T-cell (primary cell): ENCODE measurements around the gene XPO4. TPM values are rescaled to one million over a fixed set of nuclear protein-coding genes. Genes with fewer than 3 reads are reported as not detected.

Source experiments
- ATAC-seq, 4 experiments: fragments of 200-7000 bp in 3 of 4; fragments of 150-1000 bp in 1 of 4; cut with Tn5 transposase; replicated peaks in 1 of 4; 1 replicate in 3 of 4; 2 replicates in 1 of 4; pipeline ENCODE4 v1.10.0; 2021; ENCODE audit warnings: moderate library complexity in 3 of 4, mild to moderate bottlenecking in 2 of 4, moderate number of reproducible peaks in 1 of 4
- CTCF ChIA-PET, 2 donors: fragments of 300-600 bp; sonication (Branson Sonifier 250); formaldehyde crosslinking; loops; one replicate each; lab custom pipeline; 2022; ENCODE audit warnings: antibody characterized with exemption in 2 of 2; lab: Charles Lee
- POLR2A ChIA-PET, 2 donors: fragments of 300-600 bp; sonication (Branson Sonifier 250); formaldehyde crosslinking; loops; one replicate each; lab custom pipeline; 2022; ENCODE audit warnings: antibody characterized with exemption in 2 of 2; lab: Charles Lee
- DNase-seq, 35 experiments: peaks; one replicate each; pipeline versions ENCODE4 v3.0.0 to v3.0.0-alpha.2; 2013 to 2023
- H3K27ac ChIP-seq: one replicate; pipeline ENCODE4 v1.5.1; 2013; ENCODE audit warnings: low read length
- H3K27me3 ChIP-seq, 2 experiments: replicated peaks in 1 of 2; 1 replicate in 1 of 2; 2 replicates in 1 of 2; pipeline versions ENCODE4 v1.6.1 to v1.7.0; 2013; ENCODE audit warnings: low read length in 1 of 2, mixed read lengths in 1 of 2; ENCODE audit not compliant: control insufficient read depth in 2 of 2, insufficient read depth in 2 of 2; ENCODE audit errors: extremely low read depth in 1 of 2
- H3K36me3 ChIP-seq, 2 donors: 1 replicate in 1 of 2; 2 replicates in 1 of 2; pipeline versions ENCODE4 v1.6.1 to v1.7.0; 2013; ENCODE audit warnings: low read length in 1 of 2; ENCODE audit not compliant: control insufficient read depth in 2 of 2, insufficient read depth in 1 of 2; ENCODE audit errors: extremely low read depth in 1 of 2
- H3K4me1 ChIP-seq, 2 experiments: 1 replicate in 1 of 2; 2 replicates in 1 of 2; pipeline versions ENCODE4 v1.6.1 to v1.7.0; 2013; ENCODE audit warnings: low read length in 2 of 2, mixed read lengths in 1 of 2; ENCODE audit not compliant: insufficient read depth in 2 of 2, control insufficient read depth in 1 of 2; ENCODE audit errors: extremely low read depth in 1 of 2
- H3K4me3 ChIP-seq, 2 donors: 1 replicate in 1 of 2; 2 replicates in 1 of 2; pipeline versions ENCODE4 v1.5.1 to v1.7.0; 2013; ENCODE audit warnings: mild to moderate bottlenecking in 2 of 2, low read length in 1 of 2, moderate library complexity in 1 of 2; ENCODE audit not compliant: control insufficient read depth in 1 of 2; ENCODE audit errors: extremely low read depth in 1 of 2
- H3K9me3 ChIP-seq: 2 replicates; pipeline ENCODE4 v1.7.0; 2013
- H3K27ac Mint-ChIP-seq, 2 donors: one replicate each; pipeline ENCODE4 v1.8.0; 2020 to 2021; ENCODE audit warnings: mild to moderate bottlenecking in 2 of 2, mixed read lengths in 2 of 2
- H3K27me3 Mint-ChIP-seq, 2 donors: one replicate each; pipeline ENCODE4 v1.8.0; 2021 to 2022; ENCODE audit warnings: mixed read lengths in 2 of 2
- H3K36me3 Mint-ChIP-seq: one replicate; pipeline ENCODE4 v1.8.0; 2021; ENCODE audit warnings: mixed read lengths
- H3K4me1 Mint-ChIP-seq, 3 donors: one replicate each; pipeline ENCODE4 v1.8.0; 2020 to 2022; ENCODE audit warnings: mixed read lengths in 3 of 3, mild to moderate bottlenecking in 1 of 3
- H3K4me3 Mint-ChIP-seq, 3 donors: one replicate each; pipeline ENCODE4 v1.8.0; 2020 to 2022; ENCODE audit warnings: mild to moderate bottlenecking in 3 of 3, mixed read lengths in 3 of 3, moderate library complexity in 3 of 3
- H3K9me3 Mint-ChIP-seq, 3 donors: one replicate each; pipeline ENCODE4 v1.8.0; 2020 to 2022; ENCODE audit warnings: mixed read lengths in 3 of 3
- WGBS: methylation state at CpG from one replicate; pipeline ENCODE4 v1.1.5; 2013; ENCODE audit warnings: missing lambda C conversion rate; ENCODE audit not compliant: insufficient coverage; 5-methylcytosine and 5-hydroxymethylcytosine counted together
- total RNA-seq, 35 experiments: library from RNA in 6 of 35; stranded (reverse) in 6 of 35; fragments of 120-200 nt in 1 of 35; gene quantifications; one replicate each; pipeline versions ENCODE4 v1.2.1 to v1.2.4 and lab custom pipeline; 2013 to 2026

XPO4 gene
- total RNA-seq, 5 donors from 2014 or later (not counting 1 experiment from before 2014, with no cell fraction given) = 20.7 to 22.5 (median 22.0) TPM

DNA sequence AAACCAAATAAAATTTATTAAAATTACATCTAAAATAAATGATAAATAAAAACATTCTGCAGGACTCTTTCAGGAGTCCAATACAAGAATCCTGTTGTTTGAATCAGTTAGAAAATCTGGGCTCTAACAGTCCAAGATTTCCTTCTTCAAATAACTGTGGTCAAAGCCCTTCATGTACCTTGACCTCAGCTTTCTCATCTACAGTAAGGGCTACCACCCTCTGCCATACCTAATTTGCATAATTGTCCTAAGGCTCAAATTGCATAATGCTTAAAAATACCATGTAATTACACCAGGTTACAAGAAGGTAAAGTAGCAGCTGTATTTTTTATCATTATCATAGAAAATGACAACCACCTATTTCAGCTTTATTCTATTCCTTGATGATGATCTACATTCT lies 54.3 kb downstream of the XPO4 start:
- Histone ChIP-seq H3K27ac (no peak overlapping the region), H3K4me1 (no peaks in the 10 kb centered on the region), H3K27me3 (no peaks in the 10 kb centered on the region), H3K36me3 (peaks cover 4 to 7% of the 10 kb centered on the region in 2 donors), H3K4me3 (no peak overlapping the region), H3K9me3 (no peaks in the 10 kb centered on the region)
- H3K9me3 Mint-ChIP-seq = no peaks in the 10 kb centered on the region
- POLR2A ChIA-PET = no interaction called here
- no peak overlapping the region for H3K4me3 Mint-ChIP-seq
- CTCF ChIA-PET = no interaction called here
- H3K4me1 Mint-ChIP-seq = peaks cover 0 to 1% (median 0%) of the 10 kb centered on the region in 3 donors
- ATAC-seq (no peak), DNase-seq (no peak)
- H3K36me3 Mint-ChIP-seq = peaks cover 25% of the 10 kb centered on the region
- H3K27me3 Mint-ChIP-seq = no peaks in the 10 kb centered on the region
- H3K27ac Mint-ChIP-seq = no peak overlapping the region

DNA sequence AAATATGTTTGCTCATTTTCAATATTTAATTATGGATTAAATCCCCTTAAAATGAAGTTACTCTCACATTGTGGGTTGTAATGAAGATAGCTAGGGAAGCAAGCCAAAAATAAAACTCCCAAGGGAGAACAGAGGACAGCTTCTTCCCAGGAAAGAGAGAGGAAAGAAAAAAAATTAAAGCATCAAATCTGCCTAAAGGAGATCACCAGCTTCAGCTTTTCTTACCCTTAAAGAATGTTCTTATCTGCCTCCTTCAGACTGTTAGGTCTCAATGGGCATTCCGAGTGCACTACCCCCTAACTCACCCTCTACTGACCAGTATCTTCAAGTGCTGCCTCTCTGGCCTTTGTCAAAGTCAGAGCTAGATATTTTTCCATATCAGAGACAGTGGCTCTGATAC lies 55.2 kb downstream of the XPO4 start:
- ChIA-PET CTCF (interaction anchor here (0.5 to 2.0 kb wide), 3 partner anchors 14 to 860 kb away, joined by 3 to 5 read pairs (median 5); no protein-coding TSS in a partner anchor), POLR2A (no interaction called here)
- no peak overlapping the region for H3K27ac Mint-ChIP-seq
- no peaks in the 10 kb centered on the region for H3K27me3 Mint-ChIP-seq
- Histone ChIP-seq H3K4me3 (no peak overlapping the region), H3K4me1 (no peaks in the 10 kb centered on the region), H3K27me3 (no peaks in the 10 kb centered on the region), H3K9me3 (no peaks in the 10 kb centered on the region), H3K27ac (no peak overlapping the region), H3K36me3 (peaks cover 7 to 8% of the 10 kb centered on the region in 2 donors)
- no peak for DNase-seq
- no peak for ATAC-seq
- H3K36me3 Mint-ChIP-seq = peaks cover 25% of the 10 kb centered on the region
- WGBS = 100% methylated on average over 1 of the region's 1 CpG
- H3K4me3 Mint-ChIP-seq = no peak overlapping the region
- H3K4me1 Mint-ChIP-seq = peaks cover 0 to 1% (median 0%) of the 10 kb centered on the region in 3 donors
- H3K9me3 Mint-ChIP-seq = no peaks in the 10 kb centered on the region

DNA sequence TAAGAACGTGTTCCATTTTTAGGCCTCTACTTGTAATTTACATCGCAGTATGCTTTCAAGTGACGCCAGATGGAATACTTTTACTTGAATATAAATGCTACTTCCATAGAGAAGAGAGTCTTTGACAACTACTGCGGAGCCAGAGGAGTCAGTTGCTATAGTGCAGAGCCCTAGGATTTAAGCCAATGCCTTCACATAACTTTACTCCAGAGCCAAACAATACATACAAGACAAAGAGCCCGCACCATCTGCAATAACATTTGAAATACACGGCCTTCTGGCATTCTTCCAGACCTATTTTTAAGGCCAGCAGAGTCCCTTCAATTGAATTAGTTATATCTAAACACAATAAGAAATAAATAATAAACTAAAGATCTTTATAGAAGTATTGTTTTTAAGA lies 59.4 kb downstream of the XPO4 start:
- Mint-ChIP-seq H3K9me3 (no peaks in the 10 kb centered on the region), H3K4me1 (peaks cover 0 to 1% (median 0%) of the 10 kb centered on the region in 3 donors), H3K4me3 (no peak overlapping the region), H3K27me3 (no peaks in the 10 kb centered on the region), H3K36me3 (peaks cover 28% of the 10 kb centered on the region), H3K27ac (no peak overlapping the region)
- ChIA-PET POLR2A (no interaction called here), CTCF (interaction anchor here in 1 of 2 donors (2.8 kb wide), 1 partner anchor 14 kb away, joined by 9 read pairs; no protein-coding TSS in a partner anchor)
- WGBS = 100% methylated on average over 1 of the region's 6 CpGs
- DNase-seq (no peak), ATAC-seq (no peak)
- Histone ChIP-seq H3K4me1 (no peaks in the 10 kb centered on the region), H3K4me3 (no peak overlapping the region), H3K27ac (no peak overlapping the region), H3K27me3 (no peaks in the 10 kb centered on the region), H3K9me3 (no peaks in the 10 kb centered on the region), H3K36me3 (peaks cover 6 to 30% of the 10 kb centered on the region in 2 donors)

DNA sequence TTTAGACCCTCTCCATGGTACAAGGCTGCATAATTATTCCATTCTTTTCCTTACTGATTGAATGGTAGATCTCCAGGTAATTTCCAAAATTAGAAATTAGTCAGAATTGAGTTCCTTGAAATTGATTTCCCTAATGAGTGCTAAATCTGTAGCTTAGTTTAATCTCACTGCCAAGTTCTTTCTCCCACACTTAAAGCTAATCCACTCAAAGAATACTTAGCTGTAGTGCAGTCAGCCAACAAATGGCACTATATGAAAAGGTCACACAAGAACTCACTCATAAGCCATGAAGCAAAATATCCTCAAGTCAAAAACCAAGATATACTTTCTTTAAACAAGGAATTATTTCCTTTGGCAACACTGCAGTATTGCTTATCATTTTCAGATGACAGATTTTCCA lies 62.0 kb downstream of the XPO4 start:
- H3K4me3 Mint-ChIP-seq = no peak overlapping the region
- no peak for DNase-seq
- ChIA-PET POLR2A (no interaction called here), CTCF (interaction anchor here (0.6 to 2.0 kb wide), 5 partner anchors 9 to 347 kb away, joined by 3 to 13 read pairs (median 4); no protein-coding TSS in a partner anchor)
- no peaks in the 10 kb centered on the region for H3K9me3 Mint-ChIP-seq
- H3K27ac Mint-ChIP-seq = no peak overlapping the region
- no peaks in the 10 kb centered on the region for H3K4me1 ChIP-seq
- H3K4me1 Mint-ChIP-seq = no peaks in the 10 kb centered on the region
- H3K36me3 Mint-ChIP-seq = peaks cover 44% of the 10 kb centered on the region
- H3K27me3 ChIP-seq = no peaks in the 10 kb centered on the region
- no peaks in the 10 kb centered on the region for H3K9me3 ChIP-seq
- H3K27me3 Mint-ChIP-seq = no peaks in the 10 kb centered on the region
- no peak for ATAC-seq
- peaks cover 6 to 36% of the 10 kb centered on the region in 2 donors for H3K36me3 ChIP-seq
- no peak overlapping the region for H3K4me3 ChIP-seq
- H3K27ac ChIP-seq = no peak overlapping the region

DNA sequence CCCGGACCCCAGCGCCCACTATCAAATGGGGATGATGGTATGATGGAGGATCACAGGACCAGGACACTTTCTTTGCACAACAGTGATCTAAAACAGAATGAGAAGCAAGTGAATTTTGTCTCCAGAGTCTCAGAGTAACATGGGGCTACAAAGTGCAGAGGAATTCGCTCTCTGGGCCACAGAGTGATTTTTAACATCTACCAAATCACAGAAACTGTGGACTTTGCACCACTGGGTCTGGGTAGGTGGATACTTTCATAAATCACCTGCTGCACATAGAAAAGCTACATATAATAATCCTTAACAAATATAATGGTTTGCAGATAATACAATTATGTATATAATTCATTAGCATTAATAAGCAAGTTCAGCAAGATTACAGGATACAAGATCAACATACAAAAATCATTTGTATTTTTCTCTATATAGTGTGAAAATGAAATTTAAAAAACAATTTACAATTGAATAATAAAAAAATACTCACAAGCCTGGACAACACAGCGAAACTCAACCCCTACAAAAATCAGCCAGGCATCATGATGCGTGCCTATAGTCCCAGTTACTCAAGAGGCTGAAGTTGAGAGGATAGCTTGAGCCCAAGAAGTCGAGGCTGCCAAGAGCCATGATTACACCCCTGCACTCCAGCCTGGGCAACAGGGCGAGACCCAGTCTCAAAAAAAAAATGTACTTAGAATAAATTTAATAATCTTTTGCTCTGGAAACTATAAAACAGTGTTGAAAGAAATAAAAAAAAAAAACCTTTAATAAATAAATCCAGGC lies 68.5 kb downstream of the XPO4 start:
- Histone ChIP-seq H3K9me3 (no peaks in the 10 kb centered on the region), H3K27me3 (no peaks in the 10 kb centered on the region), H3K4me1 (peaks cover 0 to 2% of the 10 kb centered on the region in 2 experiments), H3K27ac (no peak overlapping the region), H3K4me3 (no peak overlapping the region), H3K36me3 (peaks cover 6 to 23% of the 10 kb centered on the region in 2 donors)
- ATAC-seq (no peak), DNase-seq (no peak)
- ChIA-PET CTCF (interaction anchor here (0.7 to 1.7 kb wide), 3 partner anchors 12 to 648 kb away, joined by 3 to 5 read pairs (median 3); no protein-coding TSS in a partner anchor), POLR2A (interaction anchor here in 1 of 2 donors (0.6 kb wide), 1 partner anchor 8 kb away, joined by 3 read pairs; no protein-coding TSS in a partner anchor)
- Mint-ChIP-seq H3K4me3 (no peak overlapping the region), H3K4me1 (no peaks in the 10 kb centered on the region), H3K27ac (no peak overlapping the region), H3K27me3 (no peaks in the 10 kb centered on the region), H3K36me3 (peaks cover 25% of the 10 kb centered on the region), H3K9me3 (no peaks in the 10 kb centered on the region)
- 100% methylated on average over 2 of the region's 7 CpGs for WGBS

DNA sequence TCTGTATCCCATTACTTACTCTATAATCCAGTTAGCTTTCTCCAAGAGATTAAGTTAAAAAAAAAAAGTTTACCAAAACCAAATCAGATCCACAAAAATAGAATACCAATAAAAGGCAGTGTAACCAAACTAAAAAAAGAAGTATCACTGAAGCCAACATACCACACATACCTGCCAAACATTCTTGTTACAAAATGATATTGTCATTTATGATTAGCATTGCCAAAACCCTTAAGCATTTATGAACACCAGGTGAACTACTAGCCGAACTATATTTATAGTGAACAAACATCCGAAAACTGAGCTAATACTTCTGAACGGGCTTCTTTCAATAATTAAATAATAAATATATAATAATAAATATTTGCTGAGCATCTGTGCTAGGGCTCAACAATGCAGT lies 69.7 kb downstream of the XPO4 start:
- peaks cover 0 to 2% of the 10 kb centered on the region in 2 experiments for H3K4me1 ChIP-seq
- Mint-ChIP-seq H3K4me1 (peaks cover 7 to 11% (median 8%) of the 10 kb centered on the region in 3 donors), H3K9me3 (no peaks in the 10 kb centered on the region), H3K27me3 (no peaks in the 10 kb centered on the region), H3K4me3 (no peak overlapping the region), H3K36me3 (peaks cover 19% of the 10 kb centered on the region), H3K27ac (peak overlapping the region; percentile 1 to 42)
- DNase-seq (no peak), ATAC-seq (no peak)
- no peak overlapping the region for H3K4me3 ChIP-seq
- CTCF ChIA-PET = interaction anchor here (0.5 to 1.7 kb wide), 7 partner anchors 14 to 346 kb away, joined by 3 to 10 read pairs (median 3); no protein-coding TSS in a partner anchor
- POLR2A ChIA-PET = interaction anchor here in 1 of 2 donors (0.6 kb wide), 1 partner anchor 37 kb away, joined by 4 read pairs; no protein-coding TSS in a partner anchor
- no peak overlapping the region for H3K27ac ChIP-seq
- H3K9me3 ChIP-seq = no peaks in the 10 kb centered on the region
- H3K27me3 ChIP-seq = no peaks in the 10 kb centered on the region
- no CpG with 5 or more reads among the region's 3 CpGs for WGBS
- H3K36me3 ChIP-seq = peaks cover 0 to 17% of the 10 kb centered on the region in 2 donors
